NCI-H2107 (cell line): ENCODE measurements around the gene HNRNPUL2.
A peak's percentile ranks its signal among the peaks of the same experiment; 100 is the strongest.
"Not testable (repeated sequence)": the region's sequence is repeated elsewhere in the genome, so short reads cannot be mapped to it uniquely, and the experiment has no call there.

Experiments used
- DNase-seq: peaks from one replicate; lab custom pipeline; 2025; lab: John Stamatoyannopoulos, UW

Gene HNRNPUL2

DNA sequence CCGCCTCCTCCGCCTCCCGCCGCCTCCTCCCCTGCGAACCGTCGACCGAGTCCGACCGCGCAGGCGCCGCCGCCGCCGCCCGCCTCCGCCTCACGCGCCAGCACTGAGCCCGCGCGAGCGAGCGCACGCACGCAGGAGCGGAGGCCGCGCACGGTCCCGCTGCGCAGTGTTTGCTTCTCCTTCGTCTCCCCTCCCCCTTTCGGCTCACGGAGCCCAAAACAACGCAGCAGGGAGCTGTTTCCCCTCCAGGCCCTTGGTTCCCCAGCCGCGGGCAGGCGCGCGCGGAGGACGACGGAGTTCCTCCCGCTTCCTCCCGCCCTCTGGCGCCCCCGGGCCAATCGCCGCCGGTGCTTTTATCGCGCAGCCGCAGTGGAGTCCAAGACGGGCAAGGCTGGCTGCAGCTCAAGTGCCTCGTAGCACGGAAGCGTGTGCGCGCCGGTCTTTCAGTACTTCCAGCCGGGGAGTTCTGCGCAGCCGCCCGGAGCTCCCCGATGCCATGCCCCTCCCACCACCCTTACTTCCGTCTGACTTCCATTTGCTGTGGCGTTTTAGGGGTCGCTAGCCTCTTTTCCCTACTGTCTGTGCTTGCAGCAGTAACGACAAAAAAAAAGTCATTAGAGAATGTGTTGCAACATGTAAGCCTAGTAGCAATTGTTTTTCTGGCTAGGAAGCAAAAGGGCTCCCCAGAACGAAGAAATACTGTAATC, at the start of gene HNRNPUL2:
TSS of gene HNRNPUL2 (minus strand) at position 293 of the 707 bp plus-strand sequence. CDS start 301 bp downstream, outside the sequence.
- peak; percentile 96 for DNase-seq

DNA sequence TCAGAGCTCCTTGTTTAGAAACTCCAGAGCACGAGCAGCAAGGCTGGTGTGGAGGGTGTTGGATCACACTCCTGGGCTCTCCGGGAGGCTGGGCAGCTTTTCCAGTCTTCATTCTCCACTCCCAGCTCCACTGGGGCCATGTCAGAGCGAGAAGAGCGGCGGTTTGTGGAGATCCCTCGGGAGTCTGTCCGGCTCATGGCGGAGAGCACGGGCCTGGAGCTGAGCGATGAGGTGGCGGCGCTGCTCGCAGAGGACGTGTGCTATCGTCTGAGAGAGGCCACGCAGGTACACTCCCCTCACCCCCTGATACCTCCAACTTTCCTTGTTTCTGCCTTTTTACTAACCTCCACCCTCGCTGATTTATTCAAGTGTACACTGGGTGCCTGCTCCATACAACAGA, 48.4 kb upstream of the HNRNPUL2 start:
- no peak for DNase-seq

DNA sequence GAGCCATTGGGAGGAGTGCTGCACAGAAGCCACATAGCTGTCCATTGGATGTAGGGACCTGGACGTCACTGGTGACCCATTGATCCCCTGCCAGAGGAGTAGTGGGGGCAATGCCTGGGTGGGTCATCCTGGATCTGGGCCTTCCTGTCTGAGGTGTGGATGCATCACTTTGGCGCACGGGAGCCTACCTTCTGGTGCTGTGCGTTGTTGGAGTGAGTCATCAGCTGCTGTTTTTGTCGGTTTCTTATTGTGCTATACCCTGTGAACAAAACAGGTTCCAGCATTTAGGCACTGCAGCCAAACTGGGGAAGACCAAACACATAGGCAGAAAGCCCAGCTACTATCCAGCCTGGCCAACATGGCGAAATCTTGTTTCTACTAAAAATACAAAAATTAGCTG, 47.1 kb upstream of the HNRNPUL2 start:
- DNase-seq: no peak

GRCh38 chr11:62771144-62772021, 44.1 kb upstream of the HNRNPUL2 start, which contains the start of gene TAF6L:
TAF6L (plus strand) TSS chr11:62771396; CDS start chr11:62775784, 4,388 bp downstream.
- peak; percentile 92 for DNase-seq

DNA sequence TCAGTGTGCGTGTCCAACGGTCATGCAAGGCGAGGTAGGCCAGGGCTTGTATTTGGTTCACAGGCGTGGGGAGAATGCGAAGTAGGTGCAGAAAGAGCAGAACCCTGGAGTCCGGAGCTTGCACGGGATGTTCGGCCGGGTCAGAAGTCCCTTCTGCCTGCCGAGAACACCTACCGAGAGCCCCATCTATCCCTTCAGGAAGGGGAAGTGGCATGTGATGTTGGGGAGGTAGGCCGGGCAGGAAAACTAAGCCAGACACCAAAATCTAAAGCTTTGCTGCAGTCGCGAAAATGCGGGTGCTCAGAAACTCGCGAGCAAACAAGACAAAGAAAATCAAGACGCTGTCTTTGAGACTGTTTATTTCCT, 43.5 kb upstream of the HNRNPUL2 start:
- no peak for DNase-seq

DNA sequence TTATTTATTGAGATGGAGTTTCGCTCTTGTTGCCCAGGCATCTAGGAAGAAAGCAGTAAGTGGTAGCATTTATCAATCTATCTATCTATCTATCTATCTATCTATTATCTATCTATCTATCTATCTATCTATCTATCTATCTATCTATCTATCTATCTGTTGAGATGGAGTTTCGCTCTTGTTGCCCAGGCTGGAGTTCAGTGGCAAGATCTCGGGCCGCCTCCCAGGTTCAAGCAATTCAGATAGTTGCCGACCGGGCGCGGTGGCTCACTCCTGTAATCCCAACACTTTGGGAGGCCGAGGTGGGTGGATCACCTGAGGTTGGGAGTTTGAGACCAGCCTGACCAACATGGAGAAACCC, 33.6 kb upstream of the HNRNPUL2 start:
- not testable (repeated sequence) for DNase-seq

DNA sequence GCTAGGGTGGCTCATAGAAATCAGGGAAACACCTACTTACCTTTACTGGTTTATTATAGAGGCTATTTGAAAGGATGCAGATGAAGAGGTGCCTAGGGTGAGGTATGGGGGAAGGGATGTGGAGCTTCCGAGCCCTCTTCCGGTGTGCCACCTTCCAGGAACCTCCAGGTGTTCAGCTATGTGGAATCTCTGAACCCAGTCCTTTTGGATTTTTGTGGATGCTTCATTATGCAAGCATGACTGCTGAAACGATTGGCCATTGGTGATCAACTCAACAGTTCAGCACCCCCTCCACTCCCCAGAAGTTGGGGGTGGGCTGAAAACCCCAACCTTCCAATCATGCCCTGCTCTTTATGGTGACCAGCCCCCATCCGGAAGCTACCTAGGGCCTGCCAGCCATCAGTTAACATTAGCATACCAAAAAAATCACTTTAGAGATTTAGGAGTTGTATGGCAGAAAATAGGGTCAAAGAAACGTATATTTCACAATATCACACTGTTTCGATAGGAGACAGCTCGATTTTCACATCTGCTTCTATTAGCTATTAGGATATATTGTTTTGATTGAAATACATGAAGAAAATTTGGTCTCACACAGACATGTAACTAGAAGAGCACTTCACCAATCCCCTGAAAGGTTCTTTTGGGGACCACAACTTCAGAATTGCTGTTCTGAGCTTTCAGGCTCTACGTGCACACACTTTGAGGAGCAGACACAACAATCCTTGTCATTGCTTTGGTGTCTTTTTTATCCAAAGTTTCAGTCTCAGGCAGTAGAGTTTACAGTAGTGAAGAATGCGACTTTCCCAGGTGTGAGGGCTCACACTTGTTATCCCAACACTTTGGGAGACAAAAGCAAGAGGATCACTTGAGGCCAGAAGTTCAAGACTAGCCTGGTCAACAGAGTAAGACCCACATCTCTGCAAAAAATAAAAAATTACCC, 30.9 kb upstream of the HNRNPUL2 start:
- DNase-seq: no peak

- no peak for DNase-seq
Observed at GRCh38 chr11:62755086-62755615, 27.9 kb upstream of the HNRNPUL2 start.

GRCh38 chr11:62753736-62754603, 26.7 kb upstream of the HNRNPUL2 start, which contains the start of gene ZBTB3:
ZBTB3 (minus strand) TSS chr11:62754160; CDS start chr11:62753664, 496 bp downstream.
- peak; percentile 93 for DNase-seq

DNA sequence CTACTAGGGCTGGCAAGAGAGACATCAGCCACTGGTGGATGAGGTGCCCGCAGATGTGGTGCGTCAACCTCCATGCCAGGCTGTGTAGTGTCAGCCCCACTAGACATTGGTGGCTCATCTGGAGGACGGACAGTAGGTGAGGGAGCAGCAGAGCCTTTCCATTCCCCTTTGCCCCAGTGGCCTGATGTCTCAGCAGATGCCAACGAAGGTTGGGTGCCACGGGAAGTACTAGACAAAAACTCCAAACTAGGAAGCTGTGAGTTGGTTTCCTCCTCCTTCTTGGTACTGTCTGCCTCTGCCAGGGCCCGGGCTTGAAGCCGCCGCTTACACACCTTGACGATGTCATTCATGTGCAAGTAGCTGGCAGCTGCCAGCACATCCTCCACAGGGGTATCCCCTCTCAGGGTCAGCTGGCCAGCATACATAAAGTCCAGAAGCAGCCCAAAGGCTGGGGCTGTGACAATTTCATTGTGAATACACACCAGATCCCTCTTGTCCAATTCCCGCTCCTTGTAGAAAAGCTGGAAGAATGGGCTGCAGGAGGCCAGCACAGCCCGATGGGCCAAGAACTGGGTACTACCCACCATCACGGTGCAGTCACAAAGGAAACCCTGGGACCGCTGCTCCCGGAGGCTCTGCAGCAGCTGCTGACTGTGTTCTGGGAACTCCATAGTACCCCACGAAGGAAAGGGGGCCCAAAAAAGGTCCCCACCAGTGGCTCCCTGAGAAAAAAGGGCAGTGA, 25.9 kb upstream of the HNRNPUL2 start:
- no peak for DNase-seq

DNA sequence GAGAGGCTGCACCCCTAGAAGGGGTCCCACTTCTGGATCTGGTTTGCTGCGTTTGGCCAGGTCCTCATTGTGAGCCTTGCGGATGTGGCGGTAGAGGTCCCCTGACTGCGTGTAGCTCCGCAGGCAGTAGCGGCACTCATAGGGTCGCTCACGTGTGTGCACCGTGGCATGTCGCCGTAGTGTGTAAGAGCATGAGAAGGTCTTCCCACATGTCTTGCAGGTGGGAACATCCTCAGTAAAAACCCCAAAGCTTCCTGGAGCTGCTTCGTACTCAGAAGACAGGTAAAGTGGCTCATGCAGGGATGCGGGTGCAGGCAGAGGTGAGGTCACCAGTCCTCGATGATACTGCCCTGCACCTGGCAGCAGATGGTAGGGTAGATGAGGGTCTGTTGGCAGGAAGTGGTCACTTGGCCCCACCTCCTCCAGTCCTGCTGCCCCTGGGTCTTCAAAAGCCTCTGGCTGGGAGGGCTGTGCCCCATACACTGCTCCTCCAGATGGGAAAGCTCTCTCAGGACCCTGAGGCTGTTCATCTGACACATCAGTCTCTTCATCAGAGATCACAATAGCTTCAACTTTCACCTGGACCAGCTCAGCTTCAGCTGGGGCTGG, 25.0 kb upstream of the HNRNPUL2 start:
- no peak for DNase-seq

DNA sequence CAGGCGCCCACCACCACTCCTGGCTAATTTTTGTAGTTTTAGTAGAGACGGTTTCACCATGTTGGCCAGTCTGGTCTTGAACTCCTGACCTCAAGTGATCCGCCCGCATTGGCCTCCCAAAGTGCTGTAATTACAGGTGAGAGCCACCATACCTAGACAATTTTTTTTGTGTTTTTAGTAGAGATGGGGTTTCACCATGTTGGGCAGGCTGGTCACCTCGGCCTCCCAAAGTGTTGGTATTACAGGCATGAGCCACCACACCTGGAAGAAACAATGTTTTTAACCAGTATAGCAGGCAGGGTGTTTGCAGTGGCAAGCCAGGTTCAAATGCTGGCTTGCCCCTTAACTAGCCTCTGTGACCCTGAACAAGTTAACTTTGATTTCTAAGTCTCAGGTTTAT, 22.7 kb upstream of the HNRNPUL2 start:
- DNase-seq: not testable (repeated sequence)

GRCh38 chr11:62747475-62748160, 20.4 kb upstream of the HNRNPUL2 start:
- no peak for DNase-seq

GRCh38 chr11:62737196-62737595, 9.9 kb upstream of the HNRNPUL2 start:
- no peak for DNase-seq

GRCh38 chr11:62732830-62733229, 5.6 kb upstream of the HNRNPUL2 start:
- no peak for DNase-seq

DNA sequence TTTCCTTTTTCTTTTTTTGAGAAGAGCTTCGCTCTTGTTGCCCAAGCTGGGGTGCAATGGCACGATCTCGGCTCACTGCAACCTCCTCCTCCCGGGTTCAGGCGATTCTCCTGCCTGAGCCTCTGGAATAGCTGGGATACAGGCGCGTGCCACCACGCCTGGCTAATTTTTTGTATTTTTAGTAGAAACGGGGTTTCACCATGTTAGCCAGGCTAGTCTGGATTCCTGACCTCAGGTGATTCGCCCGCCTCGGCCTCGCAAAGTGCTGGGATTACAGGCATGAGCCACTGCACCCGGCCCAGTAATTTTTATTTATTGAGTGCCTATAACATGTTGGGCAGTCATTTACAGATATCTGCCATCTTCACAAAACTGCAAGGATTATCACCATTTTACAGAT, 2.8 kb upstream of the HNRNPUL2 start:
- DNase-seq: not testable (repeated sequence)

DNA sequence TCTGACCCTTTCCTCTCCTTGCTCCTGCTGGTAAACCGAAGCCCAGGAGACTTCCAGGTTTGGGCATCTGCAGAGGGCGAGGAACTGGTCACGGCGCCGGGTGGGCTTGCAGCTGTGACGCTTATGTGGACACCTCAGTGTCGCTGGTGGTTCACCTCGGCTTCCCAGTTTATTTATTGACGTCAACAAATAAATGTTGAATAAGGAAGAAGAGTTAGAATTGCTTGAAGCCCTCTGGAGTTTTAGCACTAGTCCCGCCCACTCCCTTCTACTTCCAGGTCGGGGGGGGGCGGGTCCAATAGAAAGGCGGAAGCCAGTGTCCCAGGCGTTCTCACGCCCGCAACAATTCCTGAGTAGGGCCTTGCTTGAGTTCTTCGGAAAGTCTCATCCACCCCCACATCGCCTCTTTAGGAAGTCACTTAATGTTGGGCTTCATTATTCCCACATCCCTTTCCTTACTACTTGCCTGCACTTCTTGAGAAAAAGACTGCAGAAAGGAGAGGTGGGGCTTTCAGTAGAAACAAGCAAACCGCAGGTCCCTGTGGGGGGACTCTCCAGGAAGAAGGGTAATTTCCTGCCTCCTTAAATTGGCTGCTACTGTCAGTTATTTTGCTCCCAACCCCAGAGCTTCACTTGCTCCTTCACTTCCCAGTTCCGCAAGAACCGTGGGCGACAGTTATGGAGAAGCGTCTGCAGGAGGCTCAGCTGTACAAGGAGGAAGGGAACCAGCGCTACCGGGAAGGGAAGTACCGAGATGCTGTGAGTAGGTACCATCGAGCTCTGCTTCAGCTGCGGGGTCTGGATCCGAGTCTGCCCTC, 1.1 kb upstream of the HNRNPUL2 start, which contains the start of gene TTC9C:
TSS of gene TTC9C (plus strand) at position 316 of the 818 bp plus-strand sequence. CDS start at position 679, 363 bp downstream.
- DNase-seq: peak; percentile 64

DNA sequence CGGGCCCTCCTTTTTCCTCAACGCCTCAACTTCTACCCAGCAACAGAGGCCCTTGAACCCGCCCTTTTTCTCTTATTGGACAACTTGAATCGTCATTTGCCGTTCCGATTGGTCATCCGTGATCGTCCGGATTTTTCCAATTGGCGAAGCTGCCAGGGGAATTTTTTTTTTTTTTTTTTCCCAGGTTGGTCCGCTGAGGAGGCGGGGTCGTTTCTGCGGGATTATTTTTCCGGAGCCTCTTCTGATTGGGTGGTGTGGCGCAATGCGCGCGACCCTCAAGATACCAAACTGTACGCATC, 564 bp upstream of the HNRNPUL2 start:
- DNase-seq: peak; percentile 97
